ENCODE results near the gene TRIM65.
A peak's percentile ranks its signal among the peaks of the same experiment; 100 is the strongest.

The TRIM65 gene

DNA sequence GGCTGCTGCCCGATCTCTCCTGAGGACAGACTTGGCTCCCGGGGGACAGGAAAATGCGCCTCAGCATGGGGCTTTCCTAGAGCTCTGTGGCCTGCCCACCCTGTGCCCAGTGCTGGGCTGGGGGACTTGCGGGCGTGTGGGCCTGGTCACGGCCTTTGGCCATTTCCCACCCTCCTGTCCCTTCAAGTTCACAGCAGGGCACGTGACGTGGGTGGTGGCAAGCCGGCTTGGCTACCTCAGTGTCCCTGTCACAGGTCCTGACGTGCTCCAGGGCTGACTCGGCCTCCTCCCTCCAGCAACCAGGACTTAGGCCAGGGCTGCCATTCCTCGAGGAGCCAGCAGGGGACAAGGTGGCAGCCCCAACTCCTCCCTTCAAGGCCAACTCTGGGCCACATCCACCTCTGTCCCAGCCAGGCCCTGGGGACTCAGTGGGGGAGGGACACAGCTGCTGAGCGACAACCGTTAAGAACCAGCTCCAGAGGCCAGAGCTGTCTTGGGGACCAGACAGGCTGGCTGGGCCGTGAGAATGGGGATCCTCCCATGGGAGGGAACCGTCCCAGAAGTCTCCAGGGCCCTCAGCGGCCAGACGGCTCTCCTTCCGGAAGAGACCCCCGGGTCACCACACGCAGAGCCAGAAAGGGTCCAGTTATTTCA is 51.6 kb downstream of the TRIM65 start:
- Mint-ChIP-seq H3K36me3 (ENCODE audit: insufficient read depth) (peaks cover 48% of the 10 kb centered on the region), H3K9me3 (no peaks in the 10 kb centered on the region), H3K27ac (peak overlapping the region in 1 of 2 donors; percentile 92), H3K27me3 (no peaks in the 10 kb centered on the region), H3K4me3 (peak overlapping the region; percentile 90 to 93), H3K4me1 (ENCODE audit: low read depth in 2 of 2) (peaks cover 16 to 27% of the 10 kb centered on the region in 2 donors)
- ATAC-seq (replicated peaks) (peak; percentile 40), DNase-seq (peak; percentile 44 to 53 (median 50))

DNA sequence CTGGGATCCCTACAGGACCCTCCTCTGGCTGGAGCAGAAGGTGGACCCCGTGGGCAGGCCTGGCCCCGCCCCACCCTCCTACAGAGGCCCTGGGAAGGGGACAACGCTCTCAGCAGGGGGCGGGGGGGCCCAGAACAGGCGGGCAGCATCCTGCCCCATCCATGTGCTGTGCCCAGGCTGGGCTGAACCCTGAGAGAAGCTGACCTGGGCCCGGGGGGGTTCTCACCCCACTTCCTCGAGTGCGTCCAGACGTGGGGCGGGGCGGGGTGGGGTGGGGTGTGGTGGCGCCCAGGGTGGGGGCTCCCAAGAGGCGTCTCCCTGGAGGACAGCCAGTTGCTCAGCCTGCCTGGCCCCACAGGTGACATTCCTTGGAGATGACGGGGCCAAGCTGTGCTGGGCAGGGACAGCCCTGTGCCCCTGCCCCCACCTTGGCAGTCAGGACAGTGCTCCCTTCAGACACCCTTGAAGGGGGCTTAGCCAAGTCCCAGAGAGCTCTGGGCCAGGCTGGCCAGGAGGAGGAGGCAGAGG is 52.2 kb downstream of the TRIM65 start:
- H3K9me3 Mint-ChIP-seq: no peaks in the 10 kb centered on the region
- DNase-seq: peak in 1 of 3 experiments; percentile 16

GRCh38 chr17:75843577-75844529 is 52.9 kb downstream of the TRIM65 start, which contains the start of gene UNC13D:
TSS of gene UNC13D (minus strand) at chr17:75844404. CDS start at chr17:75844337, 67 bp downstream.
- Mint-ChIP-seq H3K9me3 (no peaks in the 10 kb centered on the region), H3K4me1 (ENCODE audit: low read depth in 2 of 2) (peaks cover 16 to 27% of the 10 kb centered on the region in 2 donors), H3K36me3 (ENCODE audit: insufficient read depth) (peaks cover 53% of the 10 kb centered on the region), H3K27ac (peak within 1 kb of the TSS; percentile 92 to 95), H3K4me3 (peak within 1 kb of the TSS; percentile 90 to 93), H3K27me3 (no peaks in the 10 kb centered on the region)
- ATAC-seq (replicated peaks): peak; percentile 76
- DNase-seq: peak; percentile 57 to 64 (median 61)

More for the DNA sequence above, 52.2 kb downstream of the TRIM65 start:
- H3K4me3 Mint-ChIP-seq: peak overlapping the region; percentile 90 to 93
- ATAC-seq (replicated peaks): peak; percentile 20
- H3K4me1 Mint-ChIP-seq (ENCODE audit: low read depth in 2 of 2): peaks cover 16 to 27% of the 10 kb centered on the region in 2 donors
- H3K36me3 Mint-ChIP-seq (ENCODE audit: insufficient read depth): peaks cover 48% of the 10 kb centered on the region
- no peaks in the 10 kb centered on the region for H3K27me3 Mint-ChIP-seq
- H3K27ac Mint-ChIP-seq: peak overlapping the region; percentile 92 to 95

DNA sequence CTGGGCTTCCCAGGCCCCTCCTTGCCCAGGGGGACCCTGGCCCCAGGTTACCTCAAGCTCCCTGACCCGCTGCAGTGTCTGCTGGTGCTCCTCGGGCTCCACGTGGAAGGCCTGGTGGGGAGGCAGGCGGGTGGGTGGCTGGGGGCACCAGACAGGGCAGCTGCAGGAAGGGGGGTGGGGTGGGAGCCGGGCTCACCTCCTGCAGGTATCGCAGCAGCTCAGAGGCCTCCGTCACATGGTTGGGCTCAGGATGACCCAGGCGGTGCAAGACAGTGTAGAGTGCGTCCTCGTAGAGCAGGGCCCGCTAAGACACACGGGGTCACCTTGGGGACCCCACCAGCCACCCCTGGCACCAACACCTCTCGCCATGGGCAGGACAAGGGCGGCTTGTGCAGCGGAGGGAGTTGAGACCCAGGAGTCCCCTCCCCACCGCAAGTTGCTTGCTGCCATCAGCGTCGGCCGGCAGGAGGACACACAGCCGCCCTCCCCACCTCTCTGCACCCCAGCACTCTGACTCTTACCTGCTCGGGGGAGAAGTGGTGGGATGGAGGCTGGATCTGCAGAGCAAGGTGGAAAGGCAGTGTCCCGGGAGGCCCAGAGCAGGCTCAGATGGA is 53.7 kb downstream of the TRIM65 start:
- no peaks in the 10 kb centered on the region for H3K9me3 Mint-ChIP-seq
- H3K27me3 Mint-ChIP-seq: no peaks in the 10 kb centered on the region
- peaks cover 9 to 22% of the 10 kb centered on the region in 2 donors for H3K4me1 Mint-ChIP-seq (ENCODE audit: low read depth in 2 of 2)
- H3K27ac Mint-ChIP-seq: peak overlapping the region; percentile 92 to 95
- ATAC-seq (replicated peaks) (peak; percentile 28), DNase-seq (peak in 1 of 3 experiments; percentile 25)
- H3K36me3 Mint-ChIP-seq (ENCODE audit: insufficient read depth): peaks cover 54% of the 10 kb centered on the region
- peak overlapping the region; percentile 90 to 93 for H3K4me3 Mint-ChIP-seq

DNA sequence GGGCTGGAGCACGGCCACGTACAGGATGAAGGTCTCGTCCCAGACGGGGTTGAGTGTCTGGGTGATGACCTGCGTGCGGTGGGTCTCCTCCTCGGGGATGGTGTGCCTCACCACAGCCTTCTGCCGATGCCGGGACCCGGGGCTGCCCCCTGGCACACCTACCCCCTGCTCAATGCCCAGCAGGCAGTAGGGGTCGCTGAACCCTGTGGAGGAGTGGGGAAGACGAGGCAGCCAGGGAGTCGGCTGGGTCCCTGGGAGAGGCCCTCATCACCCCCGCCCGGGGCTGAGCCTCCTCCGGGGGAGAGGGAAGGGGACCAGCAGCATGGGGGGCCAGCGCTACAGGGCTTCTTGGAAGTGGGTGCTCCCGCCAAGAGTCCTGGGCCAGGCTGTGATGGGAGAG is 54.3 kb downstream of the TRIM65 start:
- H3K36me3 Mint-ChIP-seq (ENCODE audit: insufficient read depth): peaks cover 60% of the 10 kb centered on the region
- peaks cover 6 to 22% of the 10 kb centered on the region in 2 donors for H3K4me1 Mint-ChIP-seq (ENCODE audit: low read depth in 2 of 2)
- no peaks in the 10 kb centered on the region for H3K27me3 Mint-ChIP-seq
- H3K9me3 Mint-ChIP-seq: no peaks in the 10 kb centered on the region
- peak overlapping the region; percentile 92 to 95 for H3K27ac Mint-ChIP-seq
- DNase-seq (no peak), ATAC-seq (replicated peaks) (no peak)
- H3K4me3 Mint-ChIP-seq: peak overlapping the region; percentile 90 to 93

GRCh38 chr17:75840799-75841164 is 56.0 kb downstream of the TRIM65 start:
- DNase-seq: no peak
- H3K36me3 Mint-ChIP-seq (ENCODE audit: insufficient read depth): peaks cover 61% of the 10 kb centered on the region
- no peaks in the 10 kb centered on the region for H3K9me3 Mint-ChIP-seq
- peak overlapping the region in 1 of 2 donors; percentile 19 for H3K4me3 Mint-ChIP-seq
- ATAC-seq (replicated peaks): no peak
- peaks cover 6 to 22% of the 10 kb centered on the region in 2 donors for H3K4me1 Mint-ChIP-seq (ENCODE audit: low read depth in 2 of 2)
- no peaks in the 10 kb centered on the region for H3K27me3 Mint-ChIP-seq
- H3K27ac Mint-ChIP-seq: no peak overlapping the region

DNA sequence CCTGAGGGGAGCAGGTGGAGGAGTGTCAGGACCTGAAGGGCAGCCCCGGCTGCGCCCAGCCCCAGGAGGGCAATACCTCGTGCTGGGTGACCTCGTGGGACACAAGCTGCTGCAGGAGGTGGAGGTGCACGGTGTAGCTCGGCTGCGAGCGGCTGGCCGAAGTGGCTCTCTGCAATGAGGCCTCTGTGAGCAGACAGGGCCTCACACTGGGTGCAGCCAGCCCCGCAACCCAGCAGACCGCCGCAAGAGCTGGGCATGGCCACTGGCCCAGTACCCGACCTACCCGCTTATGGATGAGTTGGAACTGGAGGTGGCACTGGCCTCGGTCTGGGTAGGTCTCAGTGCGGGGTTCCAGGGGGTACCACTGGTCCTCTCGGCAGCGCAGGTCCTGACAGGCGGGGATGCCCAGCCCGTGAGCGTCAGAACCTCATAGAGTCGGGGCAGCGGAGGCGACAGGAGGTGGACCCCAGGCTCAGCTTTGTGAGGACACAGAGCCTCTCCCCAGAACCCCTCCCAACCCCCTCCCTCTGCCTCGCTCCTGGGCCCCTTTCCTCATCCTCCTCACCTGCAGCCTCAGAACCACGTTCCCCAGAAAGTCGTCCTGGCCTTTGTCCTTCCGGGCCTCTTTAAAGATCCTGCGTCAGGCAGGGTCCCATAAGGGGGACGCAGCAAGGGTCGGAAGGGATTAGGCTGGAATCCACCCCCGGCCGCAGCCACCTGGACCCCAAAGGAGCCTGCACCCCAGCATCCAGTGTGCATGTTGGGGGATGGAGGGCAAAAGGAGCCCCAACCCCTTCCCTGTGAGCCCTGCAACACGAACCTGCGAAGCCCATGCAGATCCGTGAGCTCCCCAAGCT is 56.6 kb downstream of the TRIM65 start:
- DNase-seq (no peak), ATAC-seq (replicated peaks) (no peak)
- Mint-ChIP-seq H3K9me3 (no peaks in the 10 kb centered on the region), H3K27me3 (no peaks in the 10 kb centered on the region), H3K27ac (peak overlapping the region; percentile 17 to 38), H3K4me3 (peak overlapping the region in 1 of 2 donors; percentile 19), H3K36me3 (ENCODE audit: insufficient read depth) (peaks cover 63% of the 10 kb centered on the region), H3K4me1 (ENCODE audit: low read depth in 2 of 2) (peaks cover 6 to 17% of the 10 kb centered on the region in 2 donors)
